PC-3 (cell line): ENCODE results near the gene HCN3. TPM values are rescaled to one million over a fixed set of nuclear protein-coding genes. Genes with fewer than 3 reads are reported as not detected.
A peak's percentile ranks its signal among the peaks of the same experiment; 100 is the strongest.

ENCODE experiments used
- ATAC-seq: fragments of 200-7000 bp; cut with Tn5 transposase; 2 replicates; pipeline ENCODE4 v1.9.1; 2020; ENCODE audit warnings: mild to moderate bottlenecking, moderate library complexity
- BruUV-seq: library from RNA; stranded (reverse); fragments of 400-500 nt; replicated peaks from 2 replicates; lab custom pipeline; 2021; lab: Mats Ljungman, UMichigan
- CTCF ChIA-PET: fragments of 300-600 bp; sonication (Branson Sonifier 250); formaldehyde crosslinking; loops from one replicate; lab custom pipeline; 2022; ENCODE audit warnings: antibody characterized with exemption; lab: Charles Lee
- POLR2A ChIA-PET: fragments of 300-600 bp; sonication (Branson Sonifier 250); formaldehyde crosslinking; loops from one replicate; lab custom pipeline; 2022; ENCODE audit warnings: antibody characterized with exemption; ENCODE audit not compliant: unreplicated experiment; lab: Charles Lee
- DNase-seq: peaks from one replicate; pipeline ENCODE4 v3.0.0-alpha.2; 2015
- H2AFZ ChIP-seq: fragments of 300-600 bp; sonication (generic); 2 replicates; pipeline ENCODE4 v1.6.0; 2016; ENCODE audit warnings: antibody characterized with exemption, low read length
- H3F3A ChIP-seq: fragments of 300-600 bp; sonication (generic); one replicate; pipeline ENCODE4 v1.6.0; 2017; ENCODE audit warnings: antibody characterized with exemption, low read length, control low read depth, mild to moderate bottlenecking; ENCODE audit not compliant: unreplicated experiment
- H3K27ac ChIP-seq: fragments of 300-600 bp; sonication (generic); 2 replicates; pipeline ENCODE4 v1.5.1; 2016; ENCODE audit warnings: mild to moderate bottlenecking, low read length
- H3K27me3 ChIP-seq: fragments of 300-600 bp; sonication (generic); 2 replicates; pipeline ENCODE4 v1.6.1; 2016; ENCODE audit warnings: low read length, mixed read lengths
- H3K36me3 ChIP-seq: fragments of 300-600 bp; sonication (generic); 2 replicates; pipeline ENCODE4 v1.6.1; 2016; ENCODE audit warnings: low read depth, mixed run types, low read length, mixed read lengths
- H3K4me1 ChIP-seq: fragments of 300-600 bp; sonication (generic); 2 replicates; pipeline ENCODE4 v1.5.1; 2016; ENCODE audit warnings: low read length; ENCODE audit not compliant: insufficient read depth
- H3K4me2 ChIP-seq: fragments of 300-600 bp; sonication (generic); 2 replicates; pipeline ENCODE4 v1.6.0; 2016; ENCODE audit warnings: low read length
- H3K4me3 ChIP-seq: fragments of 300-600 bp; sonication (generic); 2 replicates; pipeline ENCODE4 v1.5.1; 2016; ENCODE audit warnings: mild to moderate bottlenecking, low read length, mixed read lengths
- H3K79me2 ChIP-seq: fragments of 300-600 bp; sonication (generic); 2 replicates; pipeline ENCODE4 v1.6.1; 2017; ENCODE audit warnings: low read length, mixed read lengths
- H3K9ac ChIP-seq: fragments of 300-600 bp; sonication (generic); 2 replicates; pipeline ENCODE4 v1.6.0; 2016; ENCODE audit warnings: mild to moderate bottlenecking, low read length
- H3K9me2 ChIP-seq: fragments of 300-600 bp; sonication (generic); replicated peaks from 2 replicates; pipeline ENCODE4 v1.6.1; 2016; ENCODE audit warnings: mixed run types, low read length, mixed read lengths
- H3K9me3 ChIP-seq: fragments of 300-600 bp; sonication (generic); 2 replicates; pipeline ENCODE4 v1.6.1; 2016; ENCODE audit warnings: low read length, mixed read lengths
- H4K20me1 ChIP-seq: fragments of 300-600 bp; sonication (generic); 2 replicates; pipeline ENCODE4 v1.6.1; 2016; ENCODE audit warnings: low read length, mixed read lengths
- EZH2 ChIP-seq: fragments of 300-600 bp; sonication (generic); IDR thresholded peaks from one replicate; pipeline ENCODE4 v1.6.1; 2017; ENCODE audit warnings: antibody characterized with exemption, mild to moderate bottlenecking, low read length; ENCODE audit not compliant: unreplicated experiment
- EZH2phosphoT487 ChIP-seq: fragments of 300-600 bp; sonication (generic); IDR thresholded peaks from 2 replicates; pipeline ENCODE4 v1.6.1; 2018; ENCODE audit warnings: mild to moderate bottlenecking, antibody characterized with exemption, low read length, borderline replicate concordance
- intact Hi-C: fragments of 100-400 bp; cut with micrococcal nuclease; formaldehyde crosslinking; loops from 2 replicates; pipeline ENCODE4 v1.9.0; 2023
- total RNA-seq: library from RNA; depleted of rRNA; stranded (reverse); fragments of >200 nt; gene quantifications from 2 replicates; pipeline ENCODE4 v1.2.3, GENCODE V29; 2014
- TF ChIP-seq, protein P1 (sequence below): fragments of 300-600 bp; sonication (generic); conservative IDR thresholded peaks from 2 replicates; pipeline ENCODE4 v1.5.1; 2017; ENCODE audit warnings: antibody characterized with exemption, low read depth, mild to moderate bottlenecking, low read length

HCN3 gene
- total RNA-seq, 1 experiment from 2014 or later = 1.9 TPM

DNA sequence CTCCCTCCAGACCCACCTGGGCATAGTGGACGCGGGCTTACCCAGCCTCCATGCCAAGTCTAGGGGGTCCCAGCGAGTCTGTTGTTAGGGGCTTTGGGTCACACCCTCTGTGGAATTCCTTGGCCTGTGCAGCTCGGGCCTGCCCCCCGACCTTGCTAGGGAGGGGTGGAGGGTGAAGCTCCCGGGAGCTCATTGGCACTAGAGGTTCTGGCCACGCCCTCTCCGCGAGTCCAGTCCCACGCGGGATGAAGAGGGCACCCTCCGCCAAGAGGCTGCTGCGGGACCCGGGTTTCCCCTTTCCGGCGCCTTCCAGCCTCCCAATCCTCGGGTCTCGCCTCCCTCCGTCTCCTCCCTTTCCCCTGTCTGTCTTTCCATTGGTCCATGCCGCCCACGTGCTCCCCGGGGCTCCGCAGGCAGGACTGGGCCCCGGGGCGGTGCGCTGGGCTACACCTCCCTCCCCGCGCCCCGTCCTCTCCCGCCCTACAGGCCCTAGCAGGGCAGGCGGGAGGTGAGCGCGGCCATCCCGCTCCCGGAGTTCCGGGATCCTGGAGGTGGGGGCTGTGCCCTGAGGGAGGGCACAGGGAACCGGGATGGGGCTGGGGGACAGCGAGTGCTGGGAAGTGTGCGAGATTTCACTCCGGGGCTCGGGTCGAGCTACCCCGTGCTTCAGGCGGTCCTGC lies 46.9 kb downstream of the HCN3 start:
- peak overlapping the region; percentile 83 for H3K27ac ChIP-seq
- no TSS peak for BruUV-seq
- H3K9me2 ChIP-seq = no peaks in the 10 kb centered on the region
- H3K4me1 ChIP-seq = peaks cover 21% of the 10 kb centered on the region
- ChIA-PET POLR2A (interaction anchor here (0.5 to 1.3 kb wide), 5 partner anchors 47 to 327 kb away, joined by 3 to 6 read pairs (median 4); partner anchors contain the start of genes ASH1L, CLK2, HCN3 and SCAMP3), CTCF (interaction anchor here (0.9 to 1.7 kb wide), 6 partner anchors 47 to 180 kb away, joined by 3 to 14 read pairs (median 4); partner anchors contain the start of genes CLK2 and HCN3)
- no peaks in the 10 kb centered on the region for H3F3A ChIP-seq
- H3K27me3 ChIP-seq = no peaks in the 10 kb centered on the region
- peak overlapping the region; percentile 84 for H3K9ac ChIP-seq
- TF ChIP-seq EZH2 (no peak), EZH2phosphoT487 (no peak)
- TF ChIP-seq, protein P1, sequence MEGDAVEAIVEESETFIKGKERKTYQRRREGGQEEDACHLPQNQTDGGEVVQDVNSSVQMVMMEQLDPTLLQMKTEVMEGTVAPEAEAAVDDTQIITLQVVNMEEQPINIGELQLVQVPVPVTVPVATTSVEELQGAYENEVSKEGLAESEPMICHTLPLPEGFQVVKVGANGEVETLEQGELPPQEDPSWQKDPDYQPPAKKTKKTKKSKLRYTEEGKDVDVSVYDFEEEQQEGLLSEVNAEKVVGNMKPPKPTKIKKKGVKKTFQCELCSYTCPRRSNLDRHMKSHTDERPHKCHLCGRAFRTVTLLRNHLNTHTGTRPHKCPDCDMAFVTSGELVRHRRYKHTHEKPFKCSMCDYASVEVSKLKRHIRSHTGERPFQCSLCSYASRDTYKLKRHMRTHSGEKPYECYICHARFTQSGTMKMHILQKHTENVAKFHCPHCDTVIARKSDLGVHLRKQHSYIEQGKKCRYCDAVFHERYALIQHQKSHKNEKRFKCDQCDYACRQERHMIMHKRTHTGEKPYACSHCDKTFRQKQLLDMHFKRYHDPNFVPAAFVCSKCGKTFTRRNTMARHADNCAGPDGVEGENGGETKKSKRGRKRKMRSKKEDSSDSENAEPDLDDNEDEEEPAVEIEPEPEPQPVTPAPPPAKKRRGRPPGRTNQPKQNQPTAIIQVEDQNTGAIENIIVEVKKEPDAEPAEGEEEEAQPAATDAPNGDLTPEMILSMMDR = no peak
- no peaks in the 10 kb centered on the region for H4K20me1 ChIP-seq
- peaks cover 20% of the 10 kb centered on the region; the same call in 1 of the 2 replicates for H3K36me3 ChIP-seq
- peaks cover 29% of the 10 kb centered on the region for H3K79me2 ChIP-seq
- DNase-seq (peak; percentile 98), ATAC-seq (peak; percentile 63)
- H3K9me3 ChIP-seq = no peaks in the 10 kb centered on the region
- H3K4me3 ChIP-seq = peak overlapping the region; percentile 80
- H2AFZ ChIP-seq = peak overlapping the region; percentile 92
- H3K4me2 ChIP-seq = peak overlapping the region; percentile 93
- intact Hi-C loops = loop anchor here (2.0 kb wide), 1 partner anchor 117 kb away; the partner anchor contains the start of gene THBS3

DNA sequence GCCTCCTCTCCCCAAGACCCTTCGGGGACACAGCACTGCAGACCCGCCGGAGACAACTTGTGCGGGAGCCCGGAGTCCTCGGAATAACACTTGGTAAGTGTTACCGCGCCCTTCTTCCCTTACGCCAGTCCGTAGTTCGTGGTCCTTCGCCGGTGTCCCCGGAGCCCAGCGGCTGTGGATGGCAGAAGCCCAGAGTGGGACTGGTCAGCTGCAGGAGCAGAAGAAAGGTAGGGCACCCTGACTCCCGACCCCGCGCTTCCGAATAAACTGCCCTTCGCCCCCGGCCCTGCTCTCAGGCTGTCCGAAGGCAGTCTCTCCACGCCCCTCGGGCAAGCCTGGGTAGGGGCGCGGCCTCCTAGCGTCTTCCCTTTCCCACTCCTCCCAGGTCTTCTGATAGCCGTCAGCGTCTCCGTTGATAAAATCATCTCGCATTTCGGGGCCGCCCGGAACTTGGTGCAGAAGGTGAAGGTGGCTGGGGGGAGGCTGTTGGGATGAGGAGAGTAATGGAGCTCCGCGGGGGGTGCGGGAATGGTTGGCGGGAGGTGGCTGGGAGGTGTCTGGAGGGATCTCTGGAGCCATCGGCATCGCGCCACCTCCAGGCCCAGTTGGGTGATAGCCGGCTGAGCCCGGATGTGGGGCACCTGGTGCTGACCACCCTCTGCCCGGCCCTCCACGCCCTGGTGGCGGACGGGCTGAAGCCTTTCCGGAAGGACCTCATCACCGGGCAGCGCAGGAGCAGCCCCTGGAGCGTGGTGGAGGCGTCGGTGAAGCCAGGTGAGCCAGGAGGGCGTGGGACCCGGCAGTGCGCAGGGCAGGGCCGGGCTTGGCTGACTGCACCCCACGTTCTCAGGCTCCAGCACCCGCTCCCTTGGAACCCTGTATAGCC lies 47.7 kb downstream of the HCN3 start:
- H3K9me2 ChIP-seq = no peaks in the 10 kb centered on the region
- H2AFZ ChIP-seq = peak overlapping the region; percentile 92
- peak overlapping the region; percentile 84 for H3K9ac ChIP-seq
- H3K79me2 ChIP-seq = peaks cover 29% of the 10 kb centered on the region
- H3K4me3 ChIP-seq = peak overlapping the region; percentile 80
- no peaks in the 10 kb centered on the region for H3K9me3 ChIP-seq
- H4K20me1 ChIP-seq = no peaks in the 10 kb centered on the region
- no peaks in the 10 kb centered on the region for H3F3A ChIP-seq
- no peak for TF ChIP-seq EZH2phosphoT487
- no peak for TF ChIP-seq EZH2
- TF ChIP-seq, protein P1 = peak; percentile 76
- peaks cover 24% of the 10 kb centered on the region for H3K4me1 ChIP-seq
- ChIA-PET POLR2A (no interaction called here), CTCF (interaction anchor here (0.6 to 1.1 kb wide), 2 partner anchors 74 to 241 kb away, joined by 3 to 4 read pairs; no protein-coding TSS in a partner anchor)
- peak; percentile 12 for ATAC-seq
- intact Hi-C loops = loop anchor here (1.0 to 2.0 kb wide), 2 partner anchors 75 to 118 kb away; partner anchors contain the start of gene THBS3
- H3K4me2 ChIP-seq = peak overlapping the region; percentile 93
- H3K27me3 ChIP-seq = no peaks in the 10 kb centered on the region
- peak; percentile 73 for DNase-seq
- BruUV-seq = TSS peak; percentile 45
- H3K36me3 ChIP-seq = peaks cover 14% of the 10 kb centered on the region; the same call in 1 of the 2 replicates
- H3K27ac ChIP-seq = peak overlapping the region; percentile 18
